HFFc6 (cell line): ENCODE measurements around the gene HESX1. TPM values are rescaled to one million over a fixed set of nuclear protein-coding genes. Genes with fewer than 3 reads are reported as not detected.

Source experiments
- DNase-seq: peaks from one replicate; pipeline ENCODE4 v3.0.0-alpha.2; 2018
- H3K27ac Mint-ChIP-seq: 2 replicates; pipeline ENCODE4 v1.8.0; 2020; ENCODE audit warnings: mild to moderate bottlenecking, mixed read lengths
- H3K27me3 Mint-ChIP-seq: 2 replicates; pipeline ENCODE4 v1.8.0; 2021; ENCODE audit warnings: mild to moderate bottlenecking, moderate library complexity, mixed read lengths; ENCODE audit not compliant: insufficient read depth
- H3K36me3 Mint-ChIP-seq: 2 replicates; pipeline ENCODE4 v1.8.0; 2021; ENCODE audit warnings: low read depth, mixed read lengths
- H3K4me1 Mint-ChIP-seq: 2 replicates; pipeline ENCODE4 v1.8.0; 2020; ENCODE audit warnings: low read depth, mixed read lengths
- H3K4me3 Mint-ChIP-seq: 2 replicates; pipeline ENCODE4 v1.8.0; 2020; ENCODE audit warnings: mild to moderate bottlenecking, moderate library complexity, mixed read lengths
- H3K9me3 Mint-ChIP-seq: 2 replicates; pipeline ENCODE4 v1.8.0; 2020; ENCODE audit warnings: mild to moderate bottlenecking, mixed read lengths
- CTCF ChIP-seq: fragments of 200-600 bp; sonication (generic); IDR thresholded peaks from 2 replicates; pipeline ENCODE4 v1.5.0; 2021; ENCODE audit warnings: antibody characterized with exemption, mild to moderate bottlenecking
- long read RNA-seq: library from polyadenylated mRNA; unstranded; transcript quantifications from one replicate; pipeline ENCODE4 v2.0.0, GENCODE V29; 2019
- total RNA-seq, 6 experiments: library from RNA; stranded (reverse); fragmentation: NEBNext Ultra II Directional; extraction: Animal tissue kit (Norgen Biotek cat#: 25700); gene quantifications; 2 replicates in 1 of 6; 3 replicates in 5 of 6; pipeline ENCODE4 v1.2.3, GENCODE V29; 2021

Gene HESX1
- total RNA-seq = under 1 TPM in 1 of 6 experiments, not detected in 5; 0.18 TPM
- long read RNA-seq = 0 reads

GRCh38 chr3:57199895-57200297, at the start of gene HESX1:
TSS of gene HESX1 (minus strand) at chr3:57199978. CDS start at chr3:57199918, 60 bp downstream.
- no peak for DNase-seq
- no peaks in the 10 kb centered on the region for H3K36me3 Mint-ChIP-seq
- H3K27me3 Mint-ChIP-seq = peaks cover 5% of the 10 kb centered on the region; the same call in 1 of the 2 replicates
- TF ChIP-seq CTCF = no peak
- no peak within 1 kb of the TSS for H3K4me3 Mint-ChIP-seq
- no peak within 1 kb of the TSS for H3K27ac Mint-ChIP-seq
- H3K9me3 Mint-ChIP-seq = no peaks in the 10 kb centered on the region
- peaks cover 6% of the 10 kb centered on the region for H3K4me1 Mint-ChIP-seq

- Mint-ChIP-seq H3K27ac (no peak overlapping the region), H3K36me3 (peaks cover 15% of the 10 kb centered on the region; the same call in 1 of the 2 replicates), H3K4me1 (no peaks in the 10 kb centered on the region), H3K27me3 (no peaks in the 10 kb centered on the region), H3K9me3 (no peaks in the 10 kb centered on the region), H3K4me3 (no peak overlapping the region)
- DNase-seq = no peak
- no peak for TF ChIP-seq CTCF
Measured at GRCh38 chr3:57244946-57245345, 45.2 kb upstream of the HESX1 start.

- Mint-ChIP-seq H3K9me3 (no peaks in the 10 kb centered on the region), H3K4me1 (peaks cover 6% of the 10 kb centered on the region), H3K4me3 (no peak overlapping the region), H3K27me3 (no peaks in the 10 kb centered on the region), H3K27ac (no peak overlapping the region), H3K36me3 (peaks cover 13% of the 10 kb centered on the region)
- no peak for DNase-seq
- no peak for TF ChIP-seq CTCF
Measured at GRCh38 chr3:57234613-57235575, 35.1 kb upstream of the HESX1 start.

GRCh38 chr3:57233799-57234198, 34.0 kb upstream of the HESX1 start:
- H3K4me1 Mint-ChIP-seq = peaks cover 17% of the 10 kb centered on the region
- H3K4me3 Mint-ChIP-seq = no peak overlapping the region
- H3K27ac Mint-ChIP-seq = no peak overlapping the region
- peaks cover 6% of the 10 kb centered on the region for H3K36me3 Mint-ChIP-seq
- no peak for TF ChIP-seq CTCF
- DNase-seq = no peak
- H3K27me3 Mint-ChIP-seq = no peaks in the 10 kb centered on the region
- H3K9me3 Mint-ChIP-seq = no peaks in the 10 kb centered on the region

- H3K4me1 Mint-ChIP-seq = peaks cover 38% of the 10 kb centered on the region
Measured at GRCh38 chr3:57230006-57230405, 30.2 kb upstream of the HESX1 start.

More at GRCh38 chr3:57230006-57230405, 30.2 kb upstream of the HESX1 start:
- Mint-ChIP-seq H3K27me3 (no peaks in the 10 kb centered on the region), H3K27ac (no peak overlapping the region), H3K36me3 (no peaks in the 10 kb centered on the region), H3K9me3 (no peaks in the 10 kb centered on the region), H3K4me3 (peak overlapping the region; percentile 92)
- DNase-seq = no peak
- no peak for TF ChIP-seq CTCF
